GM18951 (cell line): ENCODE data around the gene CD1B.
"Not testable (repeated sequence)": the region's sequence is repeated elsewhere in the genome, so short reads cannot be mapped to it uniquely, and the experiment has no call there.

Experiments
- POLR2A ChIP-seq: IDR thresholded peaks from 4 replicates; pipeline ENCODE4 v1.6.1; 2011; ENCODE audit warnings: mild to moderate bottlenecking; ENCODE audit not compliant: insufficient read length, insufficient read depth; ENCODE audit errors: extremely low read depth
- in situ Hi-C: fragments of 300-500 bp; cut with MboI; formaldehyde crosslinking; loops from one replicate; pipeline ENCODE4 v1.12.0; 2022; ENCODE audit warnings: low sequenced_read_pairs, mixed read lengths, inconsistent platforms; ENCODE audit not compliant: unreplicated experiment

CD1B gene

DNA sequence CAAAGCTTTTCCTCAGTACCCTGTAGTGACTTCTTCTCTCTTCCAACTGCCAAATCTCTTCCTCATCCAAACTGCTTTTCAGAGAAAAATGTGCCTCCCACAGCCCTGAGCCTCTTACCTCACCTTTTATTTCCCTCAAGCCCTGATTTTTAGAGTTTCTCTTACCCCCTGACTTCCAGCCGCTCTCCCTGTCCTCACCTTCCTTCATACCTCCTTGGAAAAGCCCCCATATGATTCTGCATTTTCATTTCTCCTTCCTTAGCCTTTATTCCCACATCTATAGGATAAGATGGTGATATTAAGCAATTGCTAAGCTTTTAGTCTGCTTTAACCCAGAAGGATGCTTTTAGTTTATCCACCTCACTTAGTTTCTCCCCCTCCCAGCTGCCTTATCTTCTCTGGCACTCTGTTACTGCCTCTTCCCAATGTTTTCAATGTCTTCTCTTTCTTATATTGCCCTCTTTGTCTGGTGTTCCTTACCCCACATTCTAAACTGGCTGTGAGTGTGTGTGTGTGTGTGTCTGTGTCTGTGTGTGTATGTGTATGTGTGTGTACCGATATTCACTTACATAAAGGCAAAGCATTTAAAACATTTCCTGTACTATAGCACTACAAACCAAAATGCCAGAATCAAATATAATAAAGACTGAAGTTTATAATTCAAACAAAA, at the start of gene CD1B:
TSS of gene CD1B (minus strand) at position 51 of the 670 bp plus-strand sequence. CDS start 108 bp downstream, outside the sequence.
- in situ Hi-C loops: no loop called here
- TF ChIP-seq POLR2A: no peak

DNA sequence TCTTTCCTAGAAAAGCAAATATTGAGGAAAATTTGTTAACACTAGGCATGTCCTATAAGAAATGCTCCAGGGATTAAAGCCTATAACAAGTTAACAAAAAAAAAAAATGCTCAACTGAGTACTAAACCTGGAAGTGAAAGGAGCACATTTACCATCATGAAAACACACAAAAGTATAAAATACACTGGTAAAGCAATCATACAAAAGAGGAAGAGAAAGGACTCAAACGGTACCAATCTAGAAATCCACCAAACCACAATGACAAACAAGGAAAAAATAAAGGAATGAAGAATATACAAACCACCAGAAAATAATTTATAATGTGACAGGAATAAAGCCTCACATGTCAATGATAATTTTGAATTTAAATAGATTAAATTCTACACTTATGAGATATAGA, 43.5 kb upstream of the CD1B start:
- in situ Hi-C loops: no loop called here
- no peak for TF ChIP-seq POLR2A

DNA sequence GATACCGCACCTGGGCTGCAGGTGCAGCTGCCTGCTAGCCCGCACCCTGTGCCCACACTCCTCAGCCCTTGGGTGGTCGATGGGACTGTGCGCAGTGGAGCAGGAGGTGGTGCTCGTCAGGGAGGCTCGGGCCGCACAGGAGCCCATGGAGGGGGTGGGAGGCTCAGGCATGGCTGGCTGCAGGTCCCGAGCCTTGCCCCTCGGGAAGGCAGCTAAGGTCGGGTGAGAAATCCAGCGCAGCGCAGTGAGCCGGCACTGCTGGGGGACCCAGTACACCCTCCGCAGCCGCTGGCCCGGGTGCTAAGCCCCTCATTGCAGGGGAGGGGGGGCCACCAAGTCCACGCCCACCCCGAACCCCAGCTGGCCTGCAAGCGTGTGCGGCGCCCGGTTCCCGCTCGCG, 42.8 kb upstream of the CD1B start:
- in situ Hi-C loops: not testable (repeated sequence)

DNA sequence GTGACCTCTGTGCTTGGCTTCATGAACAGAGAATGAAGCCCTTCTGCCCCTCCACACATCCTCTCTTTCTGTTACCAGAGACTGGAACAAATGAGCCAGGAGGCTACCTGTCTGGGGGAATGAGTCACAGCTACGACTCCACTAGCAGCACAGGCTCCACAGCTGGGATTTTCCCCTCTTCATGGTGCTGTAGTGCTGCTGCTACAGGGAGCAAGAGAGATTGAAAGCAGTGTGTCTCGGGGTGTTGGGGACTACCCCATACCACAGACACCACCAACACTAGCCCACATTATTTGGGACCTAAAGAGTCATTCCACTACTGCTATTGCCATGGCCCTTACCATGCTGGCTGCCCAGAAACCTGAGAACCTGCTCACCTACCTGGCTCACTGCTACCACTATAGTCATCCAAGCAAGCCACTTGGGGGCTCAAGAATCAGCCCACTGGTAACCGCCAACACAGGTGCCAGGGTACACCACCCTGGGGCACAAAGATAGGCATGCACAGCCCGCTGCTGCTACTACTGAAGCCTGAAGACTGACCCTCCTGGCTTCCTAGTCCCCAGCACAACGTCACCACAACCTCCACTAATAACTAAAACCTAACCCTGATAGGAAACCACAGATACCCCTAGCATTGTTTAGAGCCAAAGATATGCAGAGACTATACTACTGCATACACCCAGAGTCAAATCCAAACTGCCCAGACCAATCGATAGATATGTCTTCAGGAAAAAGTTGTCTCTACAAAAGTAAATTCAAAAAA, 40.0 kb upstream of the CD1B start:
- TF ChIP-seq POLR2A: no peak
- in situ Hi-C loops: no loop called here

DNA sequence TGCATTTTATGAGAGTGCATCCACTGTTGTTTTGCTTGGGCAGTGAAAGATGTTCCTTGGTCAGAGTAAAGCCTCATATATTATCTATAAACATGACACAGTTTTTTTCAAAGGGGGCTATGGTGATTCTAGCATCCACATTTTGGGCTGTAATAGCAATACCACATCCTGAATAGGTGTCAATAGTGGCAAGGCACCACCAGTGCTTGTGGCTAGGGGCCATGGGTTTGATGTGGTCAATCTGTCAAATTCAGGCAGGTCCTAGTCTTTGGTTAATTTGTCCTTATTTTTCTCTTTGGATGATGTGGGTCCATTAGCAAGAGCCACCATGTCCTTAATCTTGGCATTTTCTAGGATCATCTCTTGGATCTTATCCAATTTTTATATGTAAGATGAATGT, 35.5 kb upstream of the CD1B start:
- in situ Hi-C loops: no loop called here
- TF ChIP-seq POLR2A: no peak

DNA sequence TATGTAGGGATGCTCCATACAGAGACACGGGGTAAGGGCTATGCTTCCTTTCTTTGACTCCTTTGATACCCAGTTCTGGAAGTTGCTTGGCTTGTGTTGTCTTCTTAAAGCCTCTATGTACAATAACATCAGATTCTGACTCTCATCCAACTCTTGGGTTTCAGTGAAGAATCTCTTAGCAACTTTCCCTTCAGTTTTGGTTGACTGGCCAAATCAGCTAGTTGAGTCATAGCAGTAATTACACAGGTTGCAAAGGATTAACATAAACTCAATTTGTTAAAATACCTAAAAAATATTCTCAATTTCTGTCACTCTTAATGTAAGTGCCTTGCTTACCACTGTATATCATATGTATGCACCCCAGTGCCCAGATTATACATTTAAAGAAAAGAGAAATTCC, 31.6 kb upstream of the CD1B start:
- TF ChIP-seq POLR2A: no peak
- in situ Hi-C loops: no loop called here

DNA sequence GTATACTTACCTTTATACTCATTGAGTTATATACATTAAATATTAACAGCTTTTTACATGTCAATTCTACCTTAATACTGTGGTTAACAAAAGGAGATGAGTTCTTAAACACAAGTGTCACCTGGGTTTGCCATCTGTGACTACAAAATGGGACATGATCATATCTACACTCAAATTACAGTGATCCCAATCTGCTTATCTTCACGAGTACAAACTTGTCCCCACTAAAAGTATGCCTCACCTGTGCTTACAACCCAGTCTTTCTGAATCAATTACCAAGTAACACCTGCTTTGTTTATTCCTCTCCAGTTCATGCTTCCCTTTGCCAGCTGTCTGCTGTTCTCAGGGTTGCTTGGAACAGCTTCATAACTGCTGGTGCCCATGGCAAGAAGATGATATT, 31.2 kb upstream of the CD1B start:
- in situ Hi-C loops: no loop called here
- TF ChIP-seq POLR2A: no peak

DNA sequence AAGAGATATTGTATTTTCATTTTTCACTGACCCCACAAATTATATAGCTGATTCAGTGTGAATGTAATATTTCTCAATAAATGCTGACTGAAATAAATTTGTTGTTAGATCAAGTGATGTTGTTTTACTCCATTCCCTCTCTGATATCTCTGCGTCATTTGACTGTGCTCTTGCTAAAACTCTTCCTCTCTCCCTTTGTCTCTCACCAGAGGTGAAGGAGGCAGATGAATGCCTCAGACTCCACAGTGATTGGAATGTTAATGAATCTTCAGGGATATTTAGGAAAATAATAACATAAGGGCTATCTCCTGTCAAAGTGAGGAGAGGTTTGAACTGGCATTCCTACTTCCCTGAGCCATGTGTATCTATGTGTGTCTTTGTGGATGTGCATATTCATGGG, 26.1 kb upstream of the CD1B start:
- in situ Hi-C loops: no loop called here
- no peak for TF ChIP-seq POLR2A

DNA sequence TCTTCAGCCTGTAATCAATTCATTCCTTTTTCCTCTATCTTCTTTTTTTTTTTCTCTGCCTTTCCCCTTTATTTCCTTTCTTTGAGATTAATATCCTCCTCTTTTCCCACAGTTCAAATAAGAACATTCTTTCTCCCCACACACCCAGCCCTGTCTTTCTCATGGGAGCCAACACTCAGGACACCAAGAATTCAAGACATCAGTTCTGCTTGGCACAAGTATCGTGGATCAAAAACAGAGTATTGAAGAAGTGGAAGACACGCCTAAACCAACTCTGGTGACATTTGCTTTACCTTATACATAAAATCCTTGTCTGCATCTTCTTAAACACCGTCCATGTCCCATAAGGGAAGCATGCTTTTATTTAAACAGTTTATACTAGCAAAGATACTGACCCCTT, 25.3 kb upstream of the CD1B start:
- no peak for TF ChIP-seq POLR2A
- in situ Hi-C loops: no loop called here

DNA sequence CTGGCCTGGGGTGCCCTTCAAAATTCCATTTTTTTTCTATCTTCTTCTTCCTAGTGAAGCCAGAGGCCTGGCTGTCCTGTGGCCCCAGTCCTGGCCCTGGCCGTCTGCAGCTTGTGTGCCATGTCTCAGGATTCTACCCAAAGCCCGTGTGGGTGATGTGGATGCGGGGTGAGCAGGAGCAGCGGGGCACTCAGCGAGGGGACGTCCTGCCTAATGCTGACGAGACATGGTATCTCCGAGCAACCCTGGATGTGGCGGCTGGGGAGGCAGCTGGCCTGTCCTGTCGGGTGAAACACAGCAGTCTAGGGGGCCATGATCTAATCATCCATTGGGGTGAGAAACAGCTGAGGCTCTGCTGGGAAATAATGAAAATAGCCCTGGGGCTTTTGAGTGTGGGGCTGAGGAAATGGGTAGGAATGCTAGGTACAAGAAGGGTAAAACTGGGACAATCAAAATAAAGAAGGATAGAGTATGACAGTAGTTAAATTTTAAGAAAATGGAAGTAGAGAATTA, 24.5 kb upstream of the CD1B start:
- in situ Hi-C loops: no loop called here
- no peak for TF ChIP-seq POLR2A

DNA sequence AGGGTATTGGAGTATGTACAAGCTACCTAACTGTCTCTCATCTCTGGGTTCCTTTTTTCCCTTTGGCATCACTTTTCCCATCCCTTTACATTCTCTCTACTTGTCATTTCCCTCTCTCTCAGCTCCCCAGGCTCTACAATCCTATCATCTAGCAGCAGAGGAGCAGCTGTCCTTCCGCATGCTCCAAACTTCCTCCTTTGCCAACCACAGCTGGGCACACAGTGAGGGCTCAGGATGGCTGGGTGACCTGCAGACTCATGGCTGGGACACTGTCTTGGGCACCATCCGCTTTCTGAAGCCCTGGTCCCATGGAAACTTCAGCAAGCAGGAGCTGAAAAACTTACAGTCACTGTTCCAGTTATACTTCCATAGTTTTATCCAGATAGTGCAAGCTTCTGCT, 22.9 kb upstream of the CD1B start:
- TF ChIP-seq POLR2A: no peak
- in situ Hi-C loops: no loop called here

DNA sequence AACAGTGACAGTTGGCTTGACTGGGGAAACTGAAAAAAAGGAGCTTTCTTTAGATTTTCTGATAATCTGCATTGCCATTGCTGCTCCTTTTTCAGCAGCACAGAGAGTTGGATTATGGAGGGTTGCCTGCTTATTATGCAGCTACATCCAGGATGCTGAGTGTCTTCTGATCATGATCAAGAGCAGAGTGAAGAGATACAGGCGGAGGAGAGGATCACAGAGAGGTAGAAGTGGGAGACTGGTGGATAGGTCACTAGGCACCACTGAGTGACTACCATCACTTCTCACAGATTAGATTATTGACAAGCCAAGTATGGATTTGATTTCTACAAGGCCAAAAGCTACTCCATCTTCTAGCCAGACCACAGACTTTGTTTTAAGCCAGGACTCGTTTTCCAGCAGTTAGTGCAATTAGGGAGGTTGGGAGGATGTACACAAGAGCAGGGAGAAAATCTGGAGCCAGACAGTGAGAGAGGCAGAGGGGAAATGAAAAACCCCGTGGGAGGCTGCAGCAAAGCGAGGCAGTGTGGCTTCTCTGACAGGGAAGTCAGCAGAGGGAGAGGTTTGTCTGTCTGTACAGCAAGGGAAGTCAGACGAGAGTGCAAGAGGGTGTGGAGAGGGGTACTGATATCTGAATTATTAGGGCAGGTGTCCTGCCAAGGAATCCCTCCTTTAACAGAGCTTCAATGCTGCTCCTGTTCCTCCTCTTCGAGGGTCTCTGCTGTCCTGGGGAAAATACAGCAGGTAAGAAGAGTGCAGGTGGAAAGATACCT, 22.2 kb upstream of the CD1B start, which contains the start of gene CD1E:
TSS of gene CD1E (plus strand) at position 592 of the 773 bp plus-strand sequence. CDS start at position 687, 95 bp downstream.
- TF ChIP-seq POLR2A: no peak
- in situ Hi-C loops: no loop called here

DNA sequence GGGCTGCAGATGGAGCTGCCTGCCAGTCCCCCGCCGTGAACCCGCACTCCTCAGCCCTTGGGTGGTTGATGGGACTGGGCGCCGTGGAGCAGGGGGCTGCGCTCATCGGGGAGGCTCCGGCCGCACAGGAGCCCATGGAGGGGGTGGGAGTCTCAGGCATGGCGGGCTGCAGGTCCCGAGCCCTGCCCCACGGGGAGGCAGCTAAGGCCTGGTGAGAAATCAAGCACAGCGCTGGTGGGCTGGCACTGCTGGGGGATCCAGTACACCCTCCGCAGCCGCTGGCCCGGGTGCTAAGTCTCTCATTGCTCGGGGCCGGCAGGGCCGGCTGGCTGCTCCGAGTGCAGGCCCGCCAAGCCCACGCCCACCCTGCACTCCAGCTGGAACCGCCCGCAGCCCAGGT, 17.6 kb upstream of the CD1B start:
- in situ Hi-C loops: not testable (repeated sequence)

DNA sequence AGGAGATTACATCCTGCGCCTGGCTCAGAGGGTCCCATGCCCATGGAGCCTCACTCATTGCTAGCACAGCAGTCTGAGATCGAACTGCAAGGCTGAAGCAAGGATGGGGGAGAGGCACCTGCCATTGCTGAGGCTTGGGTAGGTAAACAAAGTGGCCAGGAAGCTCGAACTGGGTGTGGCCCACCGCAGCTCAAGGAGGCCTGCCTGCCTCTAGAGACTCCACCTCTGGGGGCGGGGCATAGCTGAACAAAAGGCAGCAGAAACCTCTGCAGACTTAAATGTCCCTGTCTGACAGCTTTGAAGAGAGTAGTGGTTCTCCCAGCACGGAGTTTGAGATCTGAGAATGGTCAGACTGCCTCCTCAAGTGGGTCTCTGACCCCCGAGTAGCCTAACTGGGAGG, 5.1 kb upstream of the CD1B start:
- in situ Hi-C loops: not testable (repeated sequence)
